ENCODE data around the gene DHX40.

GRCh38 chr17:59547131-59547915 is 18.1 kb upstream of the DHX40 start:
- TF ChIP-seq, protein P1, sequence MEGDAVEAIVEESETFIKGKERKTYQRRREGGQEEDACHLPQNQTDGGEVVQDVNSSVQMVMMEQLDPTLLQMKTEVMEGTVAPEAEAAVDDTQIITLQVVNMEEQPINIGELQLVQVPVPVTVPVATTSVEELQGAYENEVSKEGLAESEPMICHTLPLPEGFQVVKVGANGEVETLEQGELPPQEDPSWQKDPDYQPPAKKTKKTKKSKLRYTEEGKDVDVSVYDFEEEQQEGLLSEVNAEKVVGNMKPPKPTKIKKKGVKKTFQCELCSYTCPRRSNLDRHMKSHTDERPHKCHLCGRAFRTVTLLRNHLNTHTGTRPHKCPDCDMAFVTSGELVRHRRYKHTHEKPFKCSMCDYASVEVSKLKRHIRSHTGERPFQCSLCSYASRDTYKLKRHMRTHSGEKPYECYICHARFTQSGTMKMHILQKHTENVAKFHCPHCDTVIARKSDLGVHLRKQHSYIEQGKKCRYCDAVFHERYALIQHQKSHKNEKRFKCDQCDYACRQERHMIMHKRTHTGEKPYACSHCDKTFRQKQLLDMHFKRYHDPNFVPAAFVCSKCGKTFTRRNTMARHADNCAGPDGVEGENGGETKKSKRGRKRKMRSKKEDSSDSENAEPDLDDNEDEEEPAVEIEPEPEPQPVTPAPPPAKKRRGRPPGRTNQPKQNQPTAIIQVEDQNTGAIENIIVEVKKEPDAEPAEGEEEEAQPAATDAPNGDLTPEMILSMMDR (IDR thresholded peaks at IDR 0.05), result no peak
- TF ChIP-seq POLR2A (IDR thresholded peaks at IDR 0.05), result no peak

Data from body of pancreas (tissue), 4 donors.